T-helper 22 cell (primary cell): ENCODE data around the gene EPB41L1.

Experiments
- DNase-seq: peaks from one replicate; pipeline ENCODE4 v3.0.0-alpha.2; 2020; ENCODE audit warnings: low read depth

The EPB41L1 gene

DNA sequence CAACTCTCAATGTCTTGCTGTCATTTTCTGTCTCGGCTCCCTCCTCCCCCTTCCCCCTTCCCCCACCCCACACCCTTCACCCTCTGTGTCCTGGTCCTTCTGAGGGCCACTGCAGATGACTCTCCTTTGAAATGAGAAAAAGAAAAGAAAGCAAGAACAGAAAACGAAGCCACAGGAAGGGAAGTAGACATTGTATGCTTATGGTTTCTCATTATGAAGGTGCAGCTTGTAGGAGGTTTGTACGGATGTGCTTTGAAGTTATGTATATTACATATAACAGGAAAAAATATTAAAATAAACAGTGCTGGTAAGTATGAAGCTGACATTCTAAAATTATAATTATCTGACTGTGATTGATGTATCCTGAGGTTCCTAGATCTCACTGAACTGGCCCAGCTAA, 75.5 kb downstream of the EPB41L1 start:
- no peak for DNase-seq

DNA sequence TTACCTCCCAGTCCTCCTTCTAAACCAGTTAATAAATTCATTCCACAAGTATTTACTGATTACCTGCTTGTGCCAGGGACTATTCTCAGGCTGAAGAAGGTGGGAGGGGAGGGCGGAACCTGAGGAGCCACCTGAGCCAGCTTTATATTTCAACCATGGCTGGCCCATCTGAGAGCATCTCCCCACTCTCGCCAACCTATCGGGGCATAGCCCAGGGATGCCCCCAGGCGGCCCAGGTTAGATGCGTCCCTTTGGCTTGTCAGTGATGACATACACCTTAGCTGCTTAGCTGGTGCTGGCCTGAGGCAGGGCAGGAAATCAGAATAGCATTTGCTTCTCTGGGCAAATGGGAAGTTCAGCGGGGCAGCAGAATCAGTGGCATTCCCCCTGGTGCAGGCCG, 76.8 kb downstream of the EPB41L1 start:
- DNase-seq: no peak

DNA sequence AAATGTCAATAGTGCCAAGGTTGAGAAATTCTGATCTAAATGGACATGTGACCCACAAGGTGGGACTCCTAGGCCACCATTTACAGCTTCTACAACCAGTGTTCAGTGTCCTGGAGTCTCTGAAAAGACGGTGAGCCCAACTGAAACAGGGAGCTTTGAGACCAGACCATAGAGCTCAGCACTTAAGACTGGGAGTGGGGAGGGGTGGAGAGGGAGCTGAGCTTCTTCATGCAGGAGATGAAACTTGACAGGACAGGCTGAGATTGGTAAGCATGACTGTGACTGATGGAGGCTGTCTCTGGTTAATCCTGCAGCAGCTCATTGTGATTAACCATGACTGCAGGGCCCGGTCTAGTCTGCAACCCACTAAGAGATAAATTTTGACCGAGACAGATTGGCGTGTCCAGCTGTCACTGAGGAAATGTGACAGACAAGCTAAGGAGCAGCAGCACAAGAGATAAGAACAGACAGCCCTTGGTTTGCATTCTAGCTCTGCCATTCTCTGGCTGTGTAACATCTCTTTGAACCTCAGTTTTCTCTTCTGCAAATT, 80.3 kb downstream of the EPB41L1 start:
- DNase-seq: no peak

DNA sequence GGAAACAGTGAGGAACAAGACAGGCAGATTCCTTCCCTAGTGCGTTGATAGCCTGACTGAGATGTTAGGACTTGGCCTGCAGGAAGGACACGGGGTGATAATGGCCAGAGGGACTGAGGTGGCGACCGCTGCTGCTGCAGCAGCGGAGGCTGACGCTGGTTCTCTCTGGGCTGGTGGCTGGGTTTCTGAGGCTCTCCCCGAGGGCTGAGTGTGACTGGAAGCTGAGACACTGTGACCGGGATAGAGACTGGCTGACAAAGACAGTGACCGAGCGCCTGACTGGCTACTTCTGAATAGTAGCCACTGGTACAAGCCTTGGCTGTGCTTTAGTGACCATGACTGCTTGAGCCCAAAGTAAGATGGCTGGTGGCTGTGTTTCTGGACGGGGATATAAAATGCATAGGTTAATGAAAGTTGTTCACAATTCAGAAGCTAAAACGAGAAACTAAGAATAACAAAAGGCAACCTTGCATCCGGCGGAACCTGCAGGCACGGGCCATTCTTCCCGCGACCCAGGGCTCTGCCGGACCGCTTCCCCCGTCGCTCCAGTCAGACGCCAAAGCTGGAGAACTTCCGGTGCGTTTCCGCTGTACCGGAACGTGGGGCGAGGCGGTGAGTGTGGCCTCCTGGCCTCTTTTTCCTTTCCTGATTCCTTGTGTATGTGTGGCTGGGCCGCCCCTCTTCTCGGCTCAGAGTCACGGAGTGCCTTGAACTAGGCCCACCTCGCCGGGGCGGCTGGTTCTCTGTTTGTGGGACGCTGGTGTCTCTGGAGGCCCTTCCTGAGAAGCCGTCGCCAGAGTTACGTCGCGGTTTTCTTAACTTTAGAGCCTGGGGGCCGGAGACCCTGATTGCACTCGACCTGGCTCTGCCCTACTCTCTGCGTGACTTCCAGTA, 81.6 kb downstream of the EPB41L1 start, which contains the start of gene AAR2:
TSS of gene AAR2 (plus strand) at position 587 of the 894 bp plus-strand sequence. CDS start 3,391 bp downstream, outside the sequence.
- DNase-seq: peak; percentile 35

DNA sequence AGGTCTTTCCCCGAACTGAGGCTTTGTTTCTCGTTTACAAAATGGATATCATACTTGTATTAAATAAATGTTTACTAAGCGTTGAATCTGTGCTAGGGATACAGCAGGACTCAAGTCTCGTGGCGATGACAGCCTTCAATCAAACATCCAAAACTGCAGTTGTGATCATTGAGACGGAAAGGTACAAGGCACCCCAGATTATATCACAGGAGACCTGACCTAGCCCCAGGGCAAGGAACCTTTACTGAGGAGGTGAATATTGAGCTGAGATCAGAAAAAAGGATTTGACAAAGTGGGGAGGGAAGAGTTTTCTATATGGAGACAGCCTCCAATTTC, 82.2 kb downstream of the EPB41L1 start:
- no peak for DNase-seq

DNA sequence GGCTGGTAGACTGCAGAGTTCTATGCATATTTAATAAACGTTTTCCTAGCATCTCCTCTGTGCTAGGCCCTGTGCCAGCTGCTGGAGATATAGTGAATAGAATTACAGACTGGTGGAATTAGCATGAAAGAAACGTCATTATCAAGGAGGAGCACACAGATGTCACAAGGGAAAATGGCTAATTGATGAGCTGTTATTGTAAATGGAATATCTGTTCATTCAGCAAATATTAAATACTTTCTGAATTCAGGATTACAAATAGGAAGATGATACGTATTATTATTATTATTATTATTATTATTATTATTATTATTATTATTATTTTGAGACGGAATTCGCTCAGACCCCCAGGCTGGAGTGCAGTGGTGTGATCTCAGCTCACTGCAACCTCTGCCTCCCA, 82.9 kb downstream of the EPB41L1 start:
- DNase-seq: no peak

DNA sequence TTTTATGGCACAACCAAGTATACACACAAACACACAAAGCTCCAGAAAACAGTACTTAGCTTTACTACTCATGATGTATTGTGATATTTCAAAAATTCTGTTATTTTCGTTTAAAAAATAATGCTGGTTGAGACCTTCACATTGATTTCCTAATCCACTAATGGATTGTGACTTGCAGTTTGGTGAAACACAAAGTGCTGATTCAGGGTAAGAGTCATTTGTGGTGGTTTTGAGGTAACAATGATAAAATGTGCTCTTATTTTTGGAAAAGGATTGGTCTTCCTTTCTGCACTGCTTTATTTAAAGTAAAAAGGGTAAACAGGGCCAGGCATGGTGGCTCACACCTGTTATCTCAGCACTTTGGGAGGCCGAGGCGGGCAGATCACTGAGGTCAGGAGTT, 83.6 kb downstream of the EPB41L1 start:
- no peak for DNase-seq

DNA sequence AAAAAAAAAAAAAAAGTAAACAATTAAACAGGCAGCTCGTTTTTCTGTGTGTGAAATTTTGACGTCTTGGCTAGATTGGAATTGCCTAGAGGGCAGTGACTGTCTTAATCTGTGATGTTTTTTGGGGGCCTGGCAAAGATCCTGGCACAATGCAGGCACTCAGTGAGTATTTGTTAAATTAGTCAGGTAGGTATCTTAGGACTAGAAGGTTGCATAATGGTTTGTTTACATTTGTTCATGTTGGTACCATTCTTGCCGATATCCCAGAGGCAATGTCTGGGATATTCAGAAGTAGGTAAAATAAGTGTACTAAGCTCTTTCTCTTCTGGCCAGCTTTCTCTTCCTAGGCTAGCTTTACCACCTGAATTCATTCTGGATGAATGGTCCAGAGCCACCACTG, 84.2 kb downstream of the EPB41L1 start:
- DNase-seq: no peak

DNA sequence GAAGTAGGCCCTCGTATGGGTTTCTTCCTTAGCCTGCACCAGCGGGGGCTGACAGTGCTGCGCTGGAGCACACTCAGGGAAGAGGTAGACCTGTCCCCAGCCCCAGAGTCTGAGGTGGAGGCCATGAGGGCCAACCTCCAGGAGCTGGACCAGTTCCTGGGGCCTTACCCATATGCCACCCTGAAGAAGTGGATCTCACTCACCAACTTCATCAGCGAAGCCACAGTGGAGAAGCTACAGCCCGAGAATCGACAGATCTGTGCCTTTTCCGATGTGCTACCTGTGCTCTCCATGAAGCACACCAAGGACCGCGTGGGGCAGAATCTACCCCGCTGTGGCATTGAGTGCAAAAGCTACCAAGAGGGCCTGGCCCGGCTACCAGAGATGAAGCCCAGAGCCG, 85.5 kb downstream of the EPB41L1 start:
- no peak for DNase-seq

DNA sequence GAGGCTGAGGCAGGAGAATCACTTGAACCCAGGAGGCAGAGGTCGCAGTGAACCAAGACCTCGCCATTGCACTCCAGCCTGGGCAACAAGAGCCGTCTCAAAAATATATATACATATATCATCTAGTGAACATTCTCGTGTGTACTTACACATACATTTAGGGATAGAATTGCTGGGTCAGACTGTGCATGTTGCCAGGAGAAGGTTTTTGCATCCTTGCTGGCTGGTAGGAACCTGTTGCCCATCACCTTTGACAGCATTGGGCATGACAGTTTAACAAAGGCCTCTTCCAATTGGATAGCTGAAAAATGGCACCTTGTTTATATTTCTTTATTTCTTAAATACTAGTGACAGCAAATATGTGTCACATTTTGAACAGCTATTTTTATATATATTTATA, 87.1 kb downstream of the EPB41L1 start:
- no peak for DNase-seq

DNA sequence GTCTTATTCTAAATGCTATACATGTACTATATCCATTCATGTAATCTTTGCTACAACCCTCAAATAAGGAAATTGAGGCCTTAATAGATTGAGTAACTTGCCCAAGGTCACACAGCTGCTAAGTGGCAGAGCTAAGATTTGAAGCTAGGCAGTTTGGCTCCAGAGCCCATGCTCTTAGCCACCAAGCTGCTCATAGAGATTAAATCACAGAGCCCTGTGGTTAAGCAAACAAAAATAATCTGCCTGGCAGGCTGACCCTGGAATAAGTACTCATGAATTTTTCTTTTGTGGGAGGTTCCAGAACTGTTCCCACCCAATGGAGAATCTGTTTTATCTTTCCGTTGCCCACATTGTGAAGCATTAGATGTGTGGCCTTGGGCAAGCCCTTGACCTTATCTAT, 89.2 kb downstream of the EPB41L1 start:
- no peak for DNase-seq

DNA sequence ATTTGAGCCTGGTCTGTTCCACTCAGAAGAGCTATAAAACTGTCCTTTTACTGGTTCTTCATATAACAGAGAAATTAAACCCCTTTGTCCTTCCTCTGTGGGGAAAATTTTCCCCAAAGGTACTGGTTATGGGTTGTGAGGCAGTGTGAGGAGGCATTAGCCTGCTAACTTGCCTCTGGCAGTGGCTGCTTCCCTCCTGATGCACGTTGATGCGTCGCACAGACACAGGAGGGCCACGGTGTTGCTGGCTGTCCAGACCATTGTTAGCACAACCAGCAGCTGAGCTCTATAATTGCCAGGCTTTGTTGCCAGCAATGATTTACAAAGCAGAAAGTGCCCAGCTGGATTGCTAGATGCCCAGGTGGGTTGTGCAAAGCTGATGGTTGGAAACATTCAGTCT, 91.9 kb downstream of the EPB41L1 start:
- DNase-seq: no peak

DNA sequence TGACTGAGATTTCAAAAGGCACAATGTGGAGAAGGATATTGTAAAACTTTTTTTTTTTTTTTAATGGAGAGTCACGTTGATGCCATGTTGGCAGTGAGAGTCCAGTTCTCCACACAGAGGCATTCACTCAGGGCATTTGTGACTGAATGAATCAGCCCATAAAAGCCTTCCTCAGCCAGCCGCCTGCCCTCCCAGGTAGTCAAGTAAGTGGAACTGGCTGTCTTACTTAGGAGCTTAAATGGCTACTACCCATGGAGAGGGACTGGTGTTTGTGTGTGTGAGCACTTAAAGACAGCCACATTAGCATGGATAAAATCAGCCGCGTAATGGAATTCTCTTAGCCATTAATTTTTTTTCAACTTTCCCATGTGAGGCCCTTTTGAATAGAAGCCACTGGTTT, 94.3 kb downstream of the EPB41L1 start:
- DNase-seq: no peak

DNA sequence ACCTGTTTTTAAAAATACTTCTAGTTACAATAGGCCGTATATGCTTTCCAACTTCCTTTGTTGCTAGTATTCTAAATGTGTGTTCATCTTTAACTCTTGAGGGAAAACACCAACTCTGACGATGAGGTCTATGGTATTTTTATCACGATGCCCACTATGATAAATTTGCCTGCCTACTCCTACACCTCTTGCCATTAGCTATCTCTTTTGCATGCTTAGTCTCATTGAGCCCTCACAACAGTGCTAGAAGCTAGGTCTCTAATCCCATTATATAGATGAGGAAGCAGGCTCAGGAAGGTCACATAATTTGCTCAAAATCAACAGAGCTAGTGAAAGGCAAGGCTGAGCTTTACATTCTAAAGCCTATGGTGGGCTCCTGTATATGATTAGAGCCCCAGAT, 94.9 kb downstream of the EPB41L1 start:
- DNase-seq: no peak

DNA sequence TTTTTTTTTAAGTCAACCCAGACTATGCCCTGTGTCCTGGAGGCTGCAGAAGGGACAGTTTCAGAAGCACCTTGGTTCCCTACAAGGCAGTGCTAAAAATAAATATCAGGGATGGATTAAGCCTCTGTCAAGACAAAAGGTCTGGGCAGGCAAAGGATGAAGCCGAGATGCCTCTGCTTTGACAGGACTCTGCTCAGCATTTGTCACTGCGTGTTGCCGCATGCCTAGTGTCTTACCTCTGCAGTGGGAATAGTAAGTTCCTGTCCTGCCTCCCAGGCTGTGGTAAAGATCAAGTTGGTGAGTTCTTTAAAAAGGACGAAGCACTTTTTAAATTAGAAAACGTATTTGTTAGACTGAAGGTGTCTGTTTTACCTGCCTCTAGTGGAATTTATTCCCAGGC, 96.9 kb downstream of the EPB41L1 start:
- DNase-seq: no peak

DNA sequence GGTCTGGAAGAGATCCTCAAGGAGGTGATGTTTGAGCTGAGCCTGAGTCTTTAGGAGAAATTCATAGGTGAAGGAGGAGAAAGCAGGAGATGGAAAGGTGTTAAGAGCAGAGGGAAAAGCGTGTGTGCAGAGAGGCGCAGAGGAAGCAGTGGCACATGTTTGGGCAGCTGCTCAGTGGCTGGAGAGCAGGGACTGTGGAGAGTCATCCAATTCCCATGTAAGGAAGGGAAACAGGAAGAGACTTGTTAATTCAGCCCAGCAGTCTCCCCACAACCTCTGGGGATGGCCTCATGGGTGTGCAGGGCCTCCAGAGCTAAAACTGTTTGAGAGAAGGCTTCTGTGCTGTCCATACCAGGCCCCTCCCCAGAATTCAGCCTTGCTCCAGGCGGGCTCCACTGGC, 98.0 kb downstream of the EPB41L1 start:
- DNase-seq: no peak

DNA sequence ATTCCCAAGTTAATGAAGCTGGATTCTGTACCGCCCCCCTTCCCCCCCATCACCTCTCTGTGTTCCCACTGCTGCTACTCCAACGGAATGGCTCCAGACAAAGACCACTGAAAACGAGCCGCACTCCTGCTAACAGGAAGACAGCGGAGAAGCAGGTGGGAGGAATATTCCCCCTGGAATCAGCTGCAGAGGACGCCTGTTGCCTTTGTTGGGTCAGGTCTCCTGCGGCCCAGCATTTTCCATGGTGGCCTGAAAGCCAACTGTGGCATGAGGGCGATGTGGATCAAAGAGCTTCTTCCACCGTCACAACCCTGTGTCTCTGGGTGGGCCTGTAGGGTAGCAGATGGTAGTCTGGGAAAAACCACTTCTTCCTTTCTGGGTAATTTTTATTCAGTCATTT, 98.5 kb downstream of the EPB41L1 start:
- no peak for DNase-seq

DNA sequence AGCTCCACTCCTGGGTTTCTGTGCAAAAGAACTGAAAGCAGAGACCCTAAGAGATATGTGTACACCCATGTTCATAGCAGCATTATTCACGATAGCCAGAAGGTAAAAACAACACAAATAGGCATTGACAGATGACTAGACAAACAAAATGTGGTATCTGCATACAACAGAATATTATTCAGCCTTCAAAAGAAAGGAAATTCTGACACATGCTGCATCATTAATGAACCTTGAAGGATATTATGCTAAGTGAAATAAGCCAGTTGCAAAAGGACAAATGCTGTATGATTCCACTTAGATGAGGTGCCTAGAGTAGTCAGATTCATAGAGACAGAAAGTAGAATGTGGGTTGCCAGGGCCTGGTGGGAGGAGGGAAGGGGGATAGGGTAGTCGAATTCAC, 99.5 kb downstream of the EPB41L1 start:
- DNase-seq: no peak

DNA sequence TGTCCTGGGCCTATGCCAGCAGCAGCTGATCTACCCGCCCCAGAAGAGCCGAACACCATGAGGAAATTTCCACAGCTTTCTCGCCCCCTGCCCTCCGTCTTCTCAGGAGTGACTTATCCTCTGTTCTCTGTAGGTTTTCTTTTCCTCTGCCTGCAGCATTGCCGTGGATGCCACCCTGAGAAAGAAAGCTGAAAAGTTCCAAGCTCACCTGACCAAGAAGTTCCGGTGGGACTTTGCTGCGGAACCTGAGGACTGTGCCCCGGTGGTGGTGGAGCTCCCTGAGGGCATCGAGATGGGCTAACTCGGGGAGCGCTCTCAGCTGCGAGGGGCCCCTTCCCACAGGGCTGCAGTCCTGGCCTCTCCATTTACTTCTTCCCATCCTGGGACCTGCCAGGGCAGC, 100.9 kb downstream of the EPB41L1 start:
- no peak for DNase-seq

DNA sequence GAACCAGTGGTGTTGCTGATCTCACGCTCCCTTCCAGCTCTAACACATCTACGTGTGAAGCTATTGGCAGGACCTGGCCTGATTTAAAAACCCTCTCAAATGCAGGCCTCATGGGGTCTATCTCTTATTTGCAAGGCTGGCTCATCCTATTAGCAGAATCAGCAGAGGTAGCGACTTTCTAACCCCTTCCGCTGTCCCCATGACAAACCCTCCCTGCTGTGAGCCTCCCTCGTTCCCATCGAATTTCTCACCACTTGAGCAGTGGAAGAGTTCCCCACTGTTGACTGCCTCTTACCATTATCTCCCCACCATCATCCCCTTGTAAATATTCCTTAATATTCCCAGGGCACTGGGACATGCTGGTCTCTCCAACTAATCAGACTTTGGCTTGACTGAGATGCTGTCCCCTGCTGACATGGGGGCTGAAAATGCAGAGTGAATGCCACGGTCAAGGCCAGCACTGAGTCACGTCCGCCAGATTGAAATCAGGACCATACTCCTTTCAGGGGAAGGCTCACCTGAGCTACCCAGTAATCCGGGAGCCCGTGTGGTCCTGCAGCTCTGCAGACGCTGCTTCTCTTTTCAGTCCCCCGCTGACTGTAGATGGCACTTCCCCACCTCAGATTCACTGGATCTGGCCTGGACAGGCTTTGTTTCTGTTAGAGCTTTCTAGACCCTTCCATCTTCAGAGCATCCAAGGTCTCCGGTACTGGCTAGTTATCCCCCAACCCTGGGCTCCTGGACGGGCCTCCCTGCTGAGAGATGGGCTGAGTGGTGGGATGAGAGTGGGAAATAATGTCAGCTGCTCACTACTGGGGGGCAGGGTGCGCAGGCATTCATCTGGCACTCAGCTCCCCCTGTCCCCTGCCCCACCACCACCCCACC, 104.9 kb downstream of the EPB41L1 start:
- DNase-seq: no peak

DNA sequence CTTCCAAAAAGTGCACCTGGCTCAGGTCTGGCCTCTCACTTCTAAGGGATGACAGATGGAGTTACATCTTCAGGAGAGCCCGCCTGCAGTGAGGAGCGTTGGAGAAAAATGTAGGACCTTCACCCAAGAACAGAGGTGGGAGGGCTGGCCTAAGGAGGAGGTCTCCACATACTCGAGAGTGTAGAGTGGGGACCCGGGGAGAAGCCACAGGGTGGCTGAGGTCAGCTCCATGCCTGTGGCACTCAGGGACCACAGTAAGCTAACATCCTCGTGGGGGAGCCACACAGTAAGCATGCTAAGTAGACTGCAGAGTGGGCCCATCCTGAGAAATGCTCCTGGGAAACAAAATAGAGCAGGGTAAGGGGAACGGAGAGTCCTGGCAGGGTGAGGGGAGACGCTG, 105.8 kb downstream of the EPB41L1 start:
- DNase-seq: no peak

DNA sequence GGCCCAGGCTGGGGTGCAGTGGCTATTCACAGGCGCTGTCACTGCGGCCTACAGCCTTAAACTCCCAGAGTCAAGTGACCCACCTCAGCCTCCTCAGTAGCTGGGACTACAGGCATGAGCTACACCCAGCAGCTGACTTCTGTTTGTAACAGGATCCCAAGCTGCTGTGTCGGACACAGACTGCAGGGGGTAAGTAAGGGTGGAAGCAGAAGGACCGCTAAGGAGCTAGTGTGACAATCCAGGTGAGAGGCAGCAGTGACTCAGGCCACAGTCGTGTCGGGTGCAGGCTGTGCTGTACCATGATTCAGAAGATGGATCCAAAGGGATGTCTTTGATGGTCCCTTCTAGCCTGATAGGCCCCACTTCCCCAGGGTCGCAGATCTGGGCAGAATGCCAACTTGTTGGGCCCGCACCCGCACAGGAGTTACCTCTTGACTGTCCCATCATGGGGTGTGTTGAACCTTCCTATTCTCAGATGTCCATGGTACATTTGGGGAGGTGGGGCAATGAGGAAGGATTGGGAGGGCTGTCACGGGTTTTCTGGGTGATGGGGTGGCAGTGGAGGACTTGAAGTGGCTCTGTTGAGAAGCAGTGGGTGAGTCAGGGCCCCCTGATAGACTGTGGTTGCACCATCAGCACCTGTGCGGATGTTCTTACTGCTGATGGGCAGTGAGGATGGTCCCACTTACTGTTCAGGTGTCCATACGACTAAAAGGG, 107.0 kb downstream of the EPB41L1 start:
- DNase-seq: no peak
